ENCODE data around the gene BANP.

DNA sequence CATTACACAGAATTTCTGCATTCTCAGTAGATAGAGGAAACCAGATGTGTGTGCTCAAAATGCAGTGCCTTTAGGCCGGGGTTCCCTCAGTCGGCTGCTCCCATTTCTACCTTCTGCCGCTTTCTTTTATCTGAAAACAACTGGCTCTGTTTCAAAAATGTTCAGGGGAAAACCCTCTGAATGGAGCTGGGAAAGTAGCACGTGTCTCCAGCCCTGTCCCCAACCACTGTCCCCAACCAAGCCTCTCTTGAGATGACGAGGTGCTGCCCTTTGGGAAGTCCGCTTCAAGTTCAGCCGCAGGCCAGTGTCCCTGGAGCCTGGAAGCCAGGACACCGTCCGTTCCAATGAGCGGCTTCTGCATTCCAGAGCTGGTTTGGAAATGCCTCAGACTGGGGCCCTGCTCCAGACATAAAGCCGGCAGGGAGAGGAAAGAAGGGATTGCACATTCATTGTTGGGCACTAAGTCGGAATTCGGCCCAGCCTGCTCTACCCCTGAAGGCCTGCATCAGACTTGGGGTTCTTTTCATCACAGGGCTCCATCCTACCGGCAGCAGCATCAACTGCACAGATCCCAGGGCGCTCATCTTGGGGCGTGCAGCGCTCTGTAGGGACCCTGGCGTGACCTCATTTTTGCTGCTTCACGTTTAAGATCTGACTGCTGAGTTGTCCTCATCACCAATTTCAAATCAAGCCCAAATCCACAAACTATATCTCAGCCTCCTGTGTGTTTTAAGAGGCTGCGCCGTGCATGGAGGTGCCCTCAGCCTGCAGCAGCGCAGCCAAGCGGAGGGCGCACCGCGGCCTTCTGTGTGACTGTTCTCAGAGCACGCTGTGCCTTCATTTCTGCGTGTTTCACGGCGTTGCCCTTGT lies 111.3 kb downstream of the BANP start:
- TF ChIP-seq, protein P1, sequence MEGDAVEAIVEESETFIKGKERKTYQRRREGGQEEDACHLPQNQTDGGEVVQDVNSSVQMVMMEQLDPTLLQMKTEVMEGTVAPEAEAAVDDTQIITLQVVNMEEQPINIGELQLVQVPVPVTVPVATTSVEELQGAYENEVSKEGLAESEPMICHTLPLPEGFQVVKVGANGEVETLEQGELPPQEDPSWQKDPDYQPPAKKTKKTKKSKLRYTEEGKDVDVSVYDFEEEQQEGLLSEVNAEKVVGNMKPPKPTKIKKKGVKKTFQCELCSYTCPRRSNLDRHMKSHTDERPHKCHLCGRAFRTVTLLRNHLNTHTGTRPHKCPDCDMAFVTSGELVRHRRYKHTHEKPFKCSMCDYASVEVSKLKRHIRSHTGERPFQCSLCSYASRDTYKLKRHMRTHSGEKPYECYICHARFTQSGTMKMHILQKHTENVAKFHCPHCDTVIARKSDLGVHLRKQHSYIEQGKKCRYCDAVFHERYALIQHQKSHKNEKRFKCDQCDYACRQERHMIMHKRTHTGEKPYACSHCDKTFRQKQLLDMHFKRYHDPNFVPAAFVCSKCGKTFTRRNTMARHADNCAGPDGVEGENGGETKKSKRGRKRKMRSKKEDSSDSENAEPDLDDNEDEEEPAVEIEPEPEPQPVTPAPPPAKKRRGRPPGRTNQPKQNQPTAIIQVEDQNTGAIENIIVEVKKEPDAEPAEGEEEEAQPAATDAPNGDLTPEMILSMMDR (IDR thresholded peaks at IDR 0.05) = no peak
- TF ChIP-seq POLR2A (IDR thresholded peaks at IDR 0.05) = no peak
